SK-N-SH (cell line): Measurements from ENCODE around the gene CBX6.

Source experiments
- CTCF ChIP-seq: fragments of 200-600 bp; sonication (generic); IDR thresholded peaks from 2 replicates; pipeline ENCODE4 v1.6.1; 2017; ENCODE audit warnings: antibody characterized with exemption, mild to moderate bottlenecking, moderate library complexity
- EP300 ChIP-seq, 2 experiments: IDR thresholded peaks; 2 replicates each; pipeline versions ENCODE4 v1.4.0 to v1.6.1; 2012; ENCODE audit warnings: borderline replicate concordance in 1 of 2, low read depth in 1 of 2, low read length in 1 of 2

GRCh38 chr22:38919631-38920190 is 47.7 kb upstream of the CBX6 start:
- no peak for TF ChIP-seq CTCF
- no peak for TF ChIP-seq EP300 (IDR thresholded peaks at IDR 0.05; ENCODE audit: borderline replicate concordance in 1 of 2, low read depth in 1 of 2, low read length in 1 of 2)
